WI38 (cell line): ENCODE data around the gene LTBP4.
"Not testable (repeated sequence)": the region's sequence is repeated elsewhere in the genome, so short reads cannot be mapped to it uniquely, and the experiment has no call there.

ENCODE experiments used
- H3K4me3 ChIP-seq: 2 replicates; pipeline ENCODE4 v1.5.1; 2011; ENCODE audit warnings: low read depth, mild to moderate bottlenecking, control low read depth, low read length
- CTCF ChIP-seq: IDR thresholded peaks from 2 replicates; pipeline ENCODE4 v1.5.1; 2012; ENCODE audit warnings: low read depth, mild to moderate bottlenecking, control low read depth, low read length

Gene LTBP4

DNA sequence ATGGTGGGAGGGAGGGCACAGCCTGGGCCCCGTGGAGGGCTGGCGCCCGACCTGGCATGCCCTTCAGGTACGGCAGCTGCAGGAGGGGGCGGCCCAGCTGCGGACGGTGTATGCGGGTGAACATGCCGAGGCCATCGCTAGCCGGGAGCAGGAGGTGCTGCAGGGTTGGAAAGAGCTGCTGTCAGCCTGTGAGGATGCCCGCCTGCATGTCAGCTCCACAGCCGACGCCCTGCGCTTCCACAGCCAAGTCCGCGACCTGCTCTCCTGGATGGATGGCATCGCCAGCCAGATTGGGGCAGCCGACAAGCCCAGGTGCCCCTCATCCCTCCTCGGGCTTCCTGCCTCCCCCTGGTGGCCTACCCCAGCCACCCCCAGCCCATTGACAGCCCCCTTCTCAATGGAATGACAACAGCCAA, 41.1 kb upstream of the LTBP4 start:
- TF ChIP-seq CTCF: no peak

DNA sequence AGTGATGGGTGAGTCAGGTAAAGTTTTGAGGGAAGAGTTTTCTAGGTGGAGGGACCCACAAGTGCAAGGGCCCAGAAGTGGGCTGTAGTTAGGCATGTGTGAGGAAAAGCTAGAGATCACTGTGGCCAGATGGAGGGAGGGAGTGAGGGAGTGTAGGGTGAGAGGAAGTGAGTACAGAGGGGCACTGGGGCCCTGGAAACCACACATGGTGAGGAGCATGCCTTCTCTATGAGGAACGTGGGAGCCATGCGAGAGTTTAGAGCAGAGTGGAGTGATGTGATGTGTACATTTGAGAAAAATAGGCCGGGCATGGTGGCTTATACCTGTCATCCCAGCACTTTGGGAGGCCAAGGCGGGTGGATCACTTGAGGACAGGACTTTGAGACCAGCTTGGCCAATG, 39.2 kb upstream of the LTBP4 start:
- no peak overlapping the region for H3K4me3 ChIP-seq
- no peak for TF ChIP-seq CTCF

More for the DNA sequence above, 41.1 kb upstream of the LTBP4 start:
- no peak overlapping the region for H3K4me3 ChIP-seq

GRCh38 chr19:40564535-40564934, 36.6 kb upstream of the LTBP4 start:
- not testable (repeated sequence) for H3K4me3 ChIP-seq

GRCh38 chr19:40565355-40565754, 35.8 kb upstream of the LTBP4 start:
- no peak for TF ChIP-seq CTCF
- no peak overlapping the region for H3K4me3 ChIP-seq

DNA sequence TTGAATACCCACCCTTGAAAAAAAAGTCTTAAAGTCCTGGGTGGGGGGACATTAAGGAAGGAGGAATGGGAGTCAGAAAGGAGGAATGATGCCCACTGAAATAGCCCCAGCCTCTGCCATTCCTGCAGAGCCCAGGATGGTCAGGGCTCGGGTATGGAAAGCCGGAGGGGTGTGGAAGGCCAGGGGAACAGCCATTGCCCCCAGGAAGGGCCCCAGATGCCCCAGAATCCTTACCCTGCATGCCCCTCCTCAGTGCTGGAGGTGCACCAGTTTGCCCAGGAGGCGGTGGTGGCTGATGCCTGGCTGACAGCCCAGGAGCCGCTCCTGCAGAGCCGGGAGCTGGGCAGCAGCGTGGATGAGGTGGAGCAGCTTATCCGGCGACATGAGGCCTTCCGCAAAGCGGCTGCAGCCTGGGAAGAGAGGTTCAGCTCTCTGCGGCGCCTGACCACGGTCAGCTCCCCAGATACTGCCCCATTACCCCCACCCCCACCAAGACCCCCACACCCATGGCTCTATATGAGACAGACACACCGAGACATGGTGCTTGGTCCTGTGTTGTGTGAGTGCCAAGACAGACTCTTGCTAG, 35.2 kb upstream of the LTBP4 start:
- no peak overlapping the region for H3K4me3 ChIP-seq
- no peak for TF ChIP-seq CTCF

GRCh38 chr19:40567040-40567749, 34.0 kb upstream of the LTBP4 start:
- no peak for TF ChIP-seq CTCF
- H3K4me3 ChIP-seq: peak overlapping the region; percentile 43

DNA sequence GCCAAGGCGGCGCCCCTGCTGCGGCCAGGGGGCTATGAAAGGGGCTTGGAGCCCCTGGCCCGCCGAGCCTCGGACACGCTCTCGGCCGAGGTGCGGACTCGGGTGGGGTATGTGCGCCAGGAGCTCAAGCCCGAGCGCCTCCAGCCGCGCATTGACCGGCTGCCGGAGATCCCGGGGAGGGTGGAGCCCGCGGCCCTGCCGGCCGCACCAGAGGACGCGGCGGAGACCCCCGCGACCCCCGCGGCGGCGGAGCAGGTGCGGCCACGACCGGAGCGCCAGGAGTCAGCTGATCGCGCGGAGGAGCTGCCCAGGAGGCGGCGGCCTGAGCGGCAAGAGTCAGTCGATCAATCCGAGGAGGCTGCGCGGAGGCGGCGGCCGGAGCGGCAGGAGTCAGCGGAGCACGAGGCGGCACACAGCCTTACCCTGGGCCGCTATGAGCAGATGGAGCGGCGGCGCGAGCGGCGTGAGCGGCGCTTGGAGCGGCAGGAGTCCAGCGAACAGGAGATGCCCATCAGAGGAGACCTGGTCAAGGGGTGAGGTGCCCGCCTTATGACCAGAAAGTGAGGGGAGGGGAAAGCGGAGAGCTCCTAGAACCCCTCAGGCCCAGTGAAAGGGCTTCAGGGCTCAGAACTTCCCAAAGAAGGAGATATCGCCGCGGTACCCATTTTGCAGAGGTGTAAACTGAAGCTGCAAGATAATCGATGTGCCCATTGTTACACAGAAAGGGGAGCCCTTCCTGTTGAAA, 33.2 kb upstream of the LTBP4 start:
- peak overlapping the region; percentile 43 for H3K4me3 ChIP-seq
- TF ChIP-seq CTCF: no peak
